DMS79 treated with DMSO at 0.1 percent for 48 hours (cell line): Measurements from ENCODE around the gene ABCA12.

ENCODE experiments used
- DNase-seq: peaks from one replicate; lab custom pipeline; 2025; lab: John Stamatoyannopoulos, UW

ABCA12 gene

GRCh38 chr2:215038421-215038820 lies 100.0 kb downstream of the ABCA12 start:
- DNase-seq: no peak

- no peak for DNase-seq
Measured at GRCh38 chr2:215036314-215036713, 102.1 kb downstream of the ABCA12 start.

- no peak for DNase-seq
Measured at GRCh38 chr2:215034154-215034553, 104.3 kb downstream of the ABCA12 start.

GRCh38 chr2:215032153-215032552 lies 106.3 kb downstream of the ABCA12 start:
- no peak for DNase-seq

GRCh38 chr2:215031321-215031720 lies 107.1 kb downstream of the ABCA12 start:
- DNase-seq: no peak

GRCh38 chr2:215029936-215030335 lies 108.5 kb downstream of the ABCA12 start:
- DNase-seq: no peak

GRCh38 chr2:215028231-215028630 lies 110.2 kb downstream of the ABCA12 start:
- no peak for DNase-seq

GRCh38 chr2:215027779-215028178 lies 110.6 kb downstream of the ABCA12 start:
- no peak for DNase-seq

- no peak for DNase-seq
Measured at GRCh38 chr2:215022910-215023309, 115.5 kb downstream of the ABCA12 start.

- no peak for DNase-seq
Measured at GRCh38 chr2:215022418-215022817, 116.0 kb downstream of the ABCA12 start.

GRCh38 chr2:215020283-215020682 lies 118.1 kb downstream of the ABCA12 start:
- no peak for DNase-seq

GRCh38 chr2:215019521-215020145 lies 118.8 kb downstream of the ABCA12 start:
- no peak for DNase-seq

GRCh38 chr2:215019085-215019484 lies 119.3 kb downstream of the ABCA12 start:
- no peak for DNase-seq

- no peak for DNase-seq
Measured at GRCh38 chr2:215015421-215015820, 123.0 kb downstream of the ABCA12 start.

GRCh38 chr2:215010390-215010789 lies 128.0 kb downstream of the ABCA12 start:
- no peak for DNase-seq

- DNase-seq: no peak
Measured at GRCh38 chr2:215003001-215003400, 135.4 kb downstream of the ABCA12 start.

- DNase-seq: no peak
Measured at GRCh38 chr2:215002500-215002899, 135.9 kb downstream of the ABCA12 start.

GRCh38 chr2:215000721-215001120 lies 137.7 kb downstream of the ABCA12 start:
- DNase-seq: no peak

GRCh38 chr2:214995926-214996670 lies 142.3 kb downstream of the ABCA12 start:
- no peak for DNase-seq

GRCh38 chr2:214995409-214995808 lies 143.0 kb downstream of the ABCA12 start:
- no peak for DNase-seq

GRCh38 chr2:214992911-214993310 lies 145.5 kb downstream of the ABCA12 start:
- no peak for DNase-seq

GRCh38 chr2:214989187-214989586 lies 149.2 kb downstream of the ABCA12 start:
- DNase-seq: no peak

GRCh38 chr2:214987261-214987660 lies 151.2 kb downstream of the ABCA12 start:
- no peak for DNase-seq

- no peak for DNase-seq
Measured at GRCh38 chr2:214985619-214986018, 152.8 kb downstream of the ABCA12 start.
